Mesodermal cell (in vitro differentiated cells): Measurements from ENCODE around the gene CPXM1.

Source experiments
- H3K27ac ChIP-seq: 2 replicates; pipeline ENCODE4 v1.7.0; 2013; ENCODE audit warnings: mild to moderate bottlenecking, low read depth, low read length, moderate library complexity; ENCODE audit not compliant: severe bottlenecking
- H3K36me3 ChIP-seq: 2 replicates; pipeline ENCODE4 v1.7.1; 2013; ENCODE audit warnings: mild to moderate bottlenecking, low read length, moderate library complexity; ENCODE audit not compliant: control insufficient read depth, insufficient read depth
- H3K4me1 ChIP-seq: one replicate; pipeline ENCODE4 v1.7.1; 2013; ENCODE audit warnings: mild to moderate bottlenecking, low read length; ENCODE audit not compliant: insufficient read depth, control insufficient read depth, poor library complexity, severe bottlenecking
- H3K4me3 ChIP-seq: 2 replicates; pipeline ENCODE4 v1.7.0; 2013; ENCODE audit warnings: low read length, control low read depth, mild to moderate bottlenecking; ENCODE audit not compliant: insufficient read depth, poor library complexity, severe bottlenecking; ENCODE audit errors: extremely low read depth
- H3K9me3 ChIP-seq: 2 replicates; pipeline ENCODE4 v1.7.1; 2013; ENCODE audit warnings: mild to moderate bottlenecking, low read length, moderate library complexity; ENCODE audit not compliant: control insufficient read depth
- WGBS, 2 experiments: methylation state at CpG; one replicate each; pipeline ENCODE4 v1.1.5; 2013; ENCODE audit warnings: missing lambda C conversion rate in 2 of 2; ENCODE audit not compliant: insufficient coverage in 2 of 2; 5-methylcytosine and 5-hydroxymethylcytosine counted together

Gene CPXM1

DNA sequence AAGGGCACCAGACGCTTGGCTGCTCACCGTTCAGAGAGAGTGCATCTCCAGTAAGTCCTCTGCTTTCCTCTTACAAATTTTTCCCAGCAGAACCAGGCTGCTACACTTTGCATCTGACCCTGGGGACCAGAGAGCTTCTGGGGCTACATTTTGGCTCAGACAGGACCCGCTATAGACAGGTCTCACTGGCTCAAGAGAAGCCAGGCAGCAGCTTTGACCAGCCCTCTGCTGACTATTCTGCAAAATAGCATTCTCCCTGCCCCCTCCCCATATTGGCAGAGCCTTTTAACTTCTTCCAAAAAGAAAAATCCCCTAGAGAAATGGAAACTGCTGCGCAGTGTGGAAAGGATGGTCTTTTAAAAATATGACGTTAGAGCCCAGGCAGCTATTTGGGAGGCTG is 37.2 kb downstream of the CPXM1 start:
- Histone ChIP-seq H3K4me3 (no peak overlapping the region), H3K9me3 (no peaks in the 10 kb centered on the region), H3K27ac (no peak overlapping the region), H3K36me3 (no peaks in the 10 kb centered on the region), H3K4me1 (no peaks in the 10 kb centered on the region)
- 33 to 59% methylated on average over 1 to 2 of the region's 5 CpGs for WGBS, 2 experiments

DNA sequence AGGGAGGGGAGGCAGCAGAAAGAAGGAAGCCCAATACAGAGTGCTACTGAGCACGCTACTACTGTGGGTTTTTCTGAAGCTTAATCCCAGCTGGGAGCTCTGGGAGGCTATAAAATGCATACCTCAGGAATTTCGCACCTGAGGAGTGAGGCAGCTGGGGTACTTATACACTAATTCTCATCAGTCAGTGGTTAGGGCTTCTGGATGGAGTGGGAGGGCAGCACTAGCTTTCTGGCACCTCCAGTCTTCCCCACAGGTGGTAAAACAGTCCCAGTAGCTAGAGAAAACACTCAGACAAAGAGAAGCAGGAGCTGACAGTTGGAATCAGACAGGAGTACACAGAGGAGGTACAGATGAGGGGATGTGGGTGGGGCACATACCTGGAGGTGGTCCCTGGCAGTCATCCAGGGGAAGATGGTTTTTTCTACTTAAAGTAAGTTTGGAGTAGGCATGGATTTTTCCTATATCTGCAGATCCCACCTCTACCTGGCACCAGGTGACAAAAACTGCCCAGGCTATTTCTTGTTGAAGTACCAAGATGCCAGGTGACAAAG is 37.8 kb downstream of the CPXM1 start:
- Histone ChIP-seq H3K4me3 (no peak overlapping the region), H3K36me3 (no peaks in the 10 kb centered on the region), H3K4me1 (no peaks in the 10 kb centered on the region), H3K9me3 (no peaks in the 10 kb centered on the region), H3K27ac (no peak overlapping the region)
- WGBS, 2 experiments = 30 to 42% methylated on average over 1 of the region's 2 CpGs

DNA sequence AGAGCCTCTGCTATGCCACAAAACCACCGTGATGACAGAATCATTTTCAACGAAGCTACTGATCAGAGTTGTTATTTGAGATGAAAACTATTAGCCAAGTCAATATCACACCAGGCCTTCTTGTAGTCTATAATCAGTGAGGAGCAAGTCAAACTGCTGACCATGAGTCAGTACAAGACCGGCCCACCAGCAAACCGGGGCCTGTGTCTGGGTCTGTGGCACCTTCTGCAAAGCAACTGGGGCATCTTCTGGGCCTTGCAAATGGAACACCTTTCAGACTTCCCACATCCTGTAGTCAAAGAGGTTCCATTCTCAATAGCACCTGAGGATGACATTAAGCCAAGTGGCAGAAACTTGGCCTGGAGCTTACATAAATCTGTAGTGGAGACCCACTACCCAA is 38.5 kb downstream of the CPXM1 start:
- no peak overlapping the region for H3K27ac ChIP-seq
- no peak overlapping the region for H3K4me3 ChIP-seq
- WGBS, 2 experiments = 98 to 100% methylated on average over 3 to 4 of the region's 4 CpGs
- H3K4me1 ChIP-seq = no peaks in the 10 kb centered on the region
- H3K36me3 ChIP-seq = no peaks in the 10 kb centered on the region
- H3K9me3 ChIP-seq = no peaks in the 10 kb centered on the region

DNA sequence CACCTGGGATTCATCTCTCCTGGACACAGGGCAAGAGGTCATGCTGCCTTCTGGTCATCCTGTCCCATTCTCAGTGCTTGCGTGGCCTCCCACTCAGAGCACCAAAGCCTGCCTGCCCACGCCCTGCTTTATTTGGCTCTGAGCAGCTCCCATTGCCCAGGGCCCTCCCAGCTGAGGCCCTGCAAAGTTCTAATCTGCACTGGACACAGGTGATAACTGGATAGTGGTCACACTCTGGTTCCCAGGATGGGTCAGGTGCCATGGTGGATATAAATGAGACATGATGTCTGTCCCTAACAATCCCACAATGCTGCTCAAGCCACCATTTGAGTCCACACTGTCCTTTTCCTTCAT is 39.5 kb downstream of the CPXM1 start:
- Histone ChIP-seq H3K4me3 (no peak overlapping the region), H3K9me3 (no peaks in the 10 kb centered on the region), H3K27ac (no peak overlapping the region), H3K4me1 (no peaks in the 10 kb centered on the region), H3K36me3 (no peaks in the 10 kb centered on the region)
- 90 to 100% methylated on average over 2 of the region's 2 CpGs for WGBS, 2 experiments

DNA sequence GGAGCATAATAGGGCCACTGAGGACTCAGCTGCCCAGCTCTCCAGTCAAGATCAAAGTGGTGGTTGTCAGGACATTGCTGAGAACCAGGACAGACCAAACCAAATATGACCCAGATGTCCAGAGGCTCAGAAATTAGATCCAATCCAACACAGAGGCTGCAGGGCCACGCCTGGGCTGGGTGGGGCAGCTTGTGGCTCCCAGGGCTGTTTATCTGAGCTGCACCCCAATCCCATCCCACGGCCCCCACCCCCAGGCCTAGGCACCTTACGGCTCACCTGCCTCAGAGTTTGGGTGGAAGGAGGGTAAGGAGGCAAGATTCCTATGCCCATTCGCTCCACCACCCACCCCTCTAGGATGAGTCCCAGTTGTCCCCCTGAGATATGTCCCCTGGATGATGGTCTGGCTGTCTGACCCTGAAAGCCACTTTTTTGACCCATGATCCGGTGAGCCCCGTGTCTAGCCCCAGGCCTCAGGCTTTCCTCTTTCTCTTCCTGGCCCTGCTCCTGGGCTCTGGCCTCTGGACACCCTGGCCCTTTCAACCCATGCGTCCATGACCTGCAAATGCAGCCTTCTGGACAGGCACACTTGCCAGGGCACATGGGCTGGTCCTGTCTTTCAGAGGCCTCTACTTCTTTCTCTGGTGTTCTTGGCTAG is 40.0 kb downstream of the CPXM1 start:
- WGBS, 2 experiments = 91 to 98% methylated on average over 4 to 5 of the region's 7 CpGs
- H3K9me3 ChIP-seq = no peaks in the 10 kb centered on the region
- no peak overlapping the region for H3K4me3 ChIP-seq
- no peaks in the 10 kb centered on the region for H3K36me3 ChIP-seq
- H3K27ac ChIP-seq = no peak overlapping the region
- no peaks in the 10 kb centered on the region for H3K4me1 ChIP-seq

DNA sequence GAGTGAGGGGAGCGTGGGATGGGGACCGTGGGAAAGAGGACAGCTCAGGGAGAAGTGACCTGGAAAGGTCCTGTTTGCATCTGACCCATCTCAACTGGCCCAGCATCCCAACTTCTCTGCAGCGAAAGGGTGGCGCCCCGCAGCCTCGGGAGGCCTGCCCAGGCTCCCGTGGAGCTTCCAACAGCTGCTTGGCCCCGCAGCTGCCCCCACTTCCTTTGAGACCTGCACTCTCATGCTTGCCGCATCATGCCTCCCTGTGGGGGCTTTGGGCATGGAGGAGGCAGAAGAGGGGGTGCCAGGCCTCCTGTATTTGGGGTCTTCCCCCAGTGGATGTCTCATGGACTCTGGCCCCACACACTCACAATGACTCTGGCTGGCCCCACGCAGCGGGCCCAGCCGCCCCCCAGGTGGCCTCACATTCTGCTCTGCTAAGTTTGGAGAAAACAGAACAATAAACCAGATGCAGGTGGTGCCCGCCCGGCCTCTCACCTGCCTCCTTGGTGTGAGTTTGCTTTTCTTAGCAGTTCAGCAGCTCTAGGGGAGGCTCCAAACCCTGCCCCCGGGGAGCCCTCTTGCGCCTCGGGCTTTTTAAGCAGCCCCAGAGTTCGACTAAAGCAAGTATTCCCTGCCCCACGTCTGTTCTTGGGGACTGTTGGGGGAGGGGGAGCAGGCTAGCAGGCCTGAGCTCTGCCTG is 40.7 kb downstream of the CPXM1 start:
- Histone ChIP-seq H3K4me3 (no peak overlapping the region), H3K4me1 (no peaks in the 10 kb centered on the region), H3K27ac (no peak overlapping the region), H3K9me3 (no peaks in the 10 kb centered on the region), H3K36me3 (no peaks in the 10 kb centered on the region)
- WGBS, 2 experiments = 68 to 80% methylated on average over 11 to 13 of the region's 19 CpGs

DNA sequence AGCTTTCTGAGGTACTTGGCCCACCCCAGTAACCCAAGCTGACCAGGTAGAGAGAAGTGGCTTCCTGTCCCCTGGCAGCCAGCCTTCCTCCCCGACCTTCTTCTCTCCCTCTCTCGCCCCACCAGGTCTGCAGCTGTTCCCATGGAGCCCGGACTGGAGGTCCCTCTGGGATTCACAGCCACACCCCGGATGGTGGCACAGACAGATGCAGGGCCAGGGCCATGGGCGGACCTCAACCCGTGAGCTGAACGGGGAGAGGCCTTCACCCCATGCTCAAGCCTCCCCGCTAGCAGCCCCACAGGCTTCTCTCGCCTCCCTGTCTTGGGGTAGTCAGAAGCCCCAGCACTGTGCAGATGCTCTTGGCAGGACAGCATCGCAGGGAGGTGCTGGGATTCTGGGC is 41.3 kb downstream of the CPXM1 start:
- no peaks in the 10 kb centered on the region for H3K4me1 ChIP-seq
- no peaks in the 10 kb centered on the region for H3K9me3 ChIP-seq
- H3K27ac ChIP-seq = no peak overlapping the region
- WGBS, 2 experiments = 88 to 96% methylated on average over 7 of the region's 10 CpGs
- H3K36me3 ChIP-seq = no peaks in the 10 kb centered on the region
- H3K4me3 ChIP-seq = no peak overlapping the region

DNA sequence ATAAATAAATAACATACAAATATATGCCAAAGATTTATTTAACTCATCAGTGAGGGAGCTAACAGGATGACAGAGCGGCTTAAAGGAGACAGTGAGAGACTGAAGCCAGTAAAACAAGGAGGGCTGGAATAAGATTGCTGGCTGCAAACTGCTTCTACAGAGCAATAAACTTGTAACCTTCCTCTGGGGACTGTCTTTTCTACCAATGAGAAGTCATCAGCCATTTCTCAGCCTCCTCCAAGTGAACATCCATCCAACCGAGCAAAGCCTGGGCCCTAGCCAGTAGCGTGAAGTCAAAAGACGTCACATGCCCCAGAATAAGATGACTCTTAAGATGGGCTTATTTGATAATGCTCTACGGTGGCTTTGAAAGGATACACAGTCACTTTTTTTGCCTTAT is 42.5 kb downstream of the CPXM1 start:
- H3K36me3 ChIP-seq = no peaks in the 10 kb centered on the region
- no peaks in the 10 kb centered on the region for H3K4me1 ChIP-seq
- H3K27ac ChIP-seq = no peak overlapping the region
- WGBS, 2 experiments = 97% methylated on average over 4 of the region's 5 CpGs
- H3K9me3 ChIP-seq = no peaks in the 10 kb centered on the region
- H3K4me3 ChIP-seq = no peak overlapping the region

DNA sequence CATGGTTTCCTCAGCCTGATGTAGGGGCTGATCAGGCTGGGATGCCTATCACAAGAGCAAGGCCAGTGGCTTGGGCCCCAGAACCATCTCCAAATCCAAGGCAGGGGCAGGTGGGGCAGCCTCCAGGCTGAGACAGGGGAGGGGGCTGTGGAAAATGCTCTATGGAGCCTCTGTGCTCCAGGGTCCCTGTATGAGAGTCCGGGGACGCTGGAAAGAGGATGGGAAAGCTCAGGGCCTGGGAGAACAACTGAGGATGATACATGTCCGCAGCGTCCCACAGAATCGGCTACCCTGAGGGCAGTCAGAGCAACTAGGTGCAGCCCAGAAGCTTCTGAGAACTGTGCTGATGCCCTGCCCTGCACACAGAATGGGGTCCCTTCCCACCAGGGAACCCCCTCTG is 43.4 kb downstream of the CPXM1 start:
- H3K36me3 ChIP-seq = no peaks in the 10 kb centered on the region
- 88 to 98% methylated on average over 5 of the region's 5 CpGs for WGBS, 2 experiments
- no peak overlapping the region for H3K4me3 ChIP-seq
- H3K4me1 ChIP-seq = no peaks in the 10 kb centered on the region
- H3K9me3 ChIP-seq = no peaks in the 10 kb centered on the region
- H3K27ac ChIP-seq = no peak overlapping the region

DNA sequence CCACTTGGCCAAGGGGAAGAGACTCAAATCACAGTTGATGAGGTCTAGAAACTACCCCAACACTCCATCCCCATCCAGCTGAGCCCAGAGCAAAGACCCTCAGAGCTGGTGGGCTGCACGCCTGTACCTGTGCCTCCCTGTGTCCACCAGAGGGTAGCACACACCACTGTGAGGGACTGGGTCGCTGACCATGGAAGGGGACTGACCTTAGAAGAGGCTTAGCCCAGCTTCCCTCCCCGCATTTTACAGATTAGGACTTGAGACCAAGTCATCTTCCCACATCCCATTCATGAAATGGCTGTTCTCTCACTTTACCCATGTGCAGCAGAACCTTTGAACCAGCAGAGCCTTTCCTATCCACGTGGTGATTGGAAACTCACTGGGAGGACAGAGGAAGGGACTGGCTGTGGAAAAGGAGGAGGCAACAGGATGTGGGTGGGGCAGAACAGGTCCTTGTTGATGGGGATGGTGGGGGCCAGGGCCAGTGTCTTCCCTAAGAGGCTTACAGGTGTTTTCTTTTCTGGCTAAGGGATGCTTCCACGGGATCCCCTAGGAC is 44.3 kb downstream of the CPXM1 start:
- Histone ChIP-seq H3K27ac (no peak overlapping the region), H3K4me1 (peaks cover 8% of the 10 kb centered on the region), H3K36me3 (no peaks in the 10 kb centered on the region), H3K9me3 (no peaks in the 10 kb centered on the region), H3K4me3 (no peak overlapping the region)
- WGBS, 2 experiments = 14 to 27% methylated on average over 3 to 5 of the region's 5 CpGs
